GM21737 (cell line): ENCODE data around the gene MOB1A.

Experiments used
- ATAC-seq: cut with Tn5 transposase; IDR thresholded peaks from one replicate; pipeline ENCODE4 v1.9.1; 2021; ENCODE audit warnings: mild to moderate bottlenecking, moderate library complexity; ENCODE audit not compliant: unreplicated experiment

The MOB1A gene

DNA sequence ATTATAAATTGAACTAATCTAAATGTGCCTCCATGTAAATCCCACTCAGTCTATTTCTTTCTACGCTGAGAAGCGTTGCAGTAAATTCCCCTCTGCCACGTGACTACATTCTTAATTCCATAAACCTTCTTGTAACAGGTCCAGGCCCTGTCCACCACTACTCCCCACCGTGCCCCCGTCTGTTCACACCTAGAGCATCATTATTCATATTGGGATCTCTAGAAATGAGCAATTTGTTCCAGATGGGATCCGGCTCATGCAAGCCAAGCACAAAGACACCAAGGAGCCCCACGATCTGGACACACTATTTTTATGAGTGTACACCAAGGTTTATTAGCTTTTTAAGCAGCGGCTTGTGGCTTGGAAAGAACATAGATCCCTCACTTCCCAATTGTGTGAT, 69.1 kb downstream of the MOB1A start:
- no peak for ATAC-seq

- no peak for ATAC-seq
Measured at GRCh38 chr2:74107071-74107470, 71.6 kb downstream of the MOB1A start.

GRCh38 chr2:74105413-74105812, 73.3 kb downstream of the MOB1A start:
- no peak for ATAC-seq

GRCh38 chr2:74104839-74105238, 73.8 kb downstream of the MOB1A start:
- no peak for ATAC-seq

GRCh38 chr2:74103763-74104162, 74.9 kb downstream of the MOB1A start:
- ATAC-seq, result no peak
